HepG2 (cell line): ENCODE data around the gene OSBPL5. TPM values are rescaled to one million over a fixed set of nuclear protein-coding genes. Genes with fewer than 3 reads are reported as not detected.

ENCODE experiments used
- ATAC-seq: fragments of 200-7000 bp; cut with Tn5 transposase; 3 replicates; pipeline ENCODE4 v1.9.1; 2020; ENCODE audit warnings: mild to moderate bottlenecking, moderate library complexity
- BruUV-seq: library from RNA; stranded (reverse); fragments of 400-500 nt; replicated peaks from 2 replicates; lab custom pipeline; 2021; lab: Mats Ljungman, UMichigan
- CTCF ChIA-PET: fragments of 300-600 bp; formaldehyde crosslinking; extraction: SDS; loops from one replicate; lab custom pipeline; 2021; ENCODE audit warnings: low total read pairs, inconsistent platforms, low intra/inter-chr PET ratio; lab: Yijun Ruan, JAX
- POLR2A ChIA-PET: fragments of 350-600 bp; sonication (Branson Sonifier 250); formaldehyde crosslinking; loops from one replicate; lab custom pipeline; 2020; ENCODE audit warnings: antibody characterized with exemption, inconsistent platforms; lab: Yijun Ruan, JAX
- DNase-seq: peaks from one replicate; pipeline ENCODE4 v3.0.0-alpha.2; 2015; ENCODE audit warnings: low spot score
- FAIRE-seq: peaks from 3 replicates; lab custom pipeline; 2011; peaks lifted over from hg19 to GRCh38; lab: Jason Lieb, UNC
- H2AFZ ChIP-seq: one replicate; pipeline ENCODE4 v1.6.1; 2011; ENCODE audit warnings: low read length, inconsistent platforms
- H3K27ac ChIP-seq: fragments of 300-600 bp; 3 replicates; pipeline ENCODE4 v1.8.0; 2011; ENCODE audit warnings: mixed run types, mild to moderate bottlenecking, mixed read lengths, low read length, inconsistent platforms; ENCODE audit not compliant: insufficient read depth; ENCODE audit errors: extremely low read length
- H3K27me3 ChIP-seq, 2 experiments: fragments of 200-600 bp in 1 of 2; 2 replicates in 1 of 2; 3 replicates in 1 of 2; pipeline versions ENCODE4 v1.6.0 to v1.8.0; 2011; ENCODE audit warnings: low read length in 2 of 2, mild to moderate bottlenecking in 2 of 2, moderate library complexity in 2 of 2, inconsistent platforms in 1 of 2; ENCODE audit not compliant: insufficient read depth in 2 of 2, control insufficient read depth in 1 of 2
- H3K36me3 ChIP-seq, 2 experiments: fragments of 200-600 bp in 1 of 2; replicated peaks in 1 of 2; 2 replicates in 1 of 2; 3 replicates in 1 of 2; pipeline versions ENCODE4 v1.5.1 to v1.8.0; 2011; ENCODE audit warnings: low read length in 2 of 2, inconsistent platforms in 1 of 2; ENCODE audit not compliant: insufficient read depth in 2 of 2, control insufficient read depth in 1 of 2
- H3K4me1 ChIP-seq: 2 replicates; pipeline ENCODE4 v1.5.1; 2012; ENCODE audit warnings: low read length, inconsistent platforms; ENCODE audit not compliant: insufficient read depth
- H3K4me2 ChIP-seq: 2 replicates; pipeline ENCODE4 v1.6.0; 2011; ENCODE audit warnings: low read depth, low read length, inconsistent platforms
- H3K4me3 ChIP-seq, 3 experiments: fragments of 200-600 bp in 1 of 3; sonication (generic), shearing (Covaris generic) in 1 of 3; replicated peaks in 1 of 3; 2 replicates each; pipeline ENCODE4 v1.5.1; 2011 to 2016; ENCODE audit warnings: low read length in 3 of 3, inconsistent platforms in 2 of 3, low read depth in 2 of 3, mild to moderate bottlenecking in 2 of 3, control low read depth in 1 of 3, mixed read lengths in 1 of 3; ENCODE audit not compliant: insufficient read depth in 1 of 3
- H3K79me2 ChIP-seq: one replicate; pipeline ENCODE4 v1.6.1; 2011; ENCODE audit warnings: low read length, inconsistent platforms; ENCODE audit not compliant: insufficient read depth
- H3K9ac ChIP-seq: 2 replicates; pipeline ENCODE4 v1.6.0; 2011; ENCODE audit warnings: mild to moderate bottlenecking, low read depth, low read length, inconsistent platforms; ENCODE audit not compliant: insufficient read depth
- H3K9me3 ChIP-seq: 2 replicates; pipeline ENCODE4 v1.5.1; 2012; ENCODE audit warnings: mild to moderate bottlenecking, low read length
- H4K20me1 ChIP-seq: 2 replicates; pipeline ENCODE4 v1.6.0; 2011; ENCODE audit warnings: inconsistent platforms, mild to moderate bottlenecking, low read length, moderate library complexity; ENCODE audit not compliant: insufficient read depth
- KDM1A ChIP-seq: IDR thresholded peaks from 2 replicates; pipeline ENCODE4 v1.6.1; 2016; ENCODE audit warnings: missing compliant biosample characterization
- NR0B2 ChIP-seq: sonication (generic); formaldehyde crosslinking; IDR thresholded peaks from 2 replicates; pipeline ENCODE4 v1.4.0; 2020; ENCODE audit warnings: mild to moderate bottlenecking, missing genetic modification reagents
- SP4 ChIP-seq: sonication (generic); formaldehyde crosslinking; IDR thresholded peaks from 2 replicates; pipeline ENCODE4 v1.8.1; 2023; ENCODE audit warnings: mild to moderate bottlenecking, missing genetic modification reagents
- ZMYM2 ChIP-seq: sonication (generic); formaldehyde crosslinking; IDR thresholded peaks from 2 replicates; pipeline ENCODE4 v1.8.0; 2022; ENCODE audit warnings: mild to moderate bottlenecking, missing genetic modification reagents
- ZNF446 ChIP-seq: sonication (generic); formaldehyde crosslinking; IDR thresholded peaks from 2 replicates; pipeline ENCODE4 v1.5.0; 2020; ENCODE audit warnings: mild to moderate bottlenecking, missing genetic modification reagents
- ZSCAN29 ChIP-seq: sonication (generic); formaldehyde crosslinking; conservative IDR thresholded peaks from 2 replicates; pipeline ENCODE4 v1.4.0; 2020; ENCODE audit warnings: mild to moderate bottlenecking, missing genetic modification reagents
- ZUFSP ChIP-seq: sonication (generic); formaldehyde crosslinking; IDR thresholded peaks from 2 replicates; pipeline ENCODE4 v1.9.0; 2021; ENCODE audit warnings: missing genetic modification reagents, mild to moderate bottlenecking, borderline replicate concordance
- WGBS: methylation state at CpG from one replicate; pipeline ENCODE4 v1.1.6; 2017; ENCODE audit warnings: low lambda C conversion rate; 5-methylcytosine and 5-hydroxymethylcytosine counted together
- in situ Hi-C: cut with HindIII; loops from 2 replicates; pipeline ENCODE4 v1.10.0; 2017; ENCODE audit warnings: low pct_unique_long_range_greater_than_20kb; ENCODE audit not compliant: extremely low pct_ligation_motif_present
- intact Hi-C: fragments of 100-400 bp; cut with micrococcal nuclease; formaldehyde crosslinking; loops from one replicate; pipeline ENCODE4 v1.10.0; 2022; ENCODE audit not compliant: unreplicated experiment
- polyA plus RNA-seq, 8 experiments: library from polyadenylated mRNA; depleted of rRNA in 3 of 8; stranded (reverse) in 7 of 8; unstranded in 1 of 8; fragments of >200 nt; fragmentation: Illumina TruSeq in 4 of 8; extraction: Trizol in 4 of 8; gene quantifications; 2 replicates each; pipeline versions ENCODE4 v1.2.1 to v1.2.3, GENCODE V29; 2011 to 2016; ENCODE audit warnings: low read depth in 4 of 8, missing spikeins in 1 of 8, mixed read lengths in 1 of 8; ENCODE audit not compliant: insufficient read depth in 1 of 8
- total RNA-seq, 5 experiments: library from RNA; depleted of rRNA; stranded (reverse); fragments of >200 nt; fragmentation: Illumina TruSeq; extraction: Trizol; gene quantifications; 2 replicates each; pipeline ENCODE4 v1.2.3, GENCODE V29; 2016; ENCODE audit warnings: low read depth in 1 of 5
- TF ChIP-seq, protein P1 (sequence below): IDR thresholded peaks from 2 replicates; pipeline ENCODE4 v1.4.0; 2020; ENCODE audit warnings: mild to moderate bottlenecking, missing genetic modification reagents
- TF ChIP-seq, protein P2 (sequence below), 2 experiments: fragments of 450-650 bp in 1 of 2; sonication (generic) in 1 of 2; formaldehyde crosslinking; IDR thresholded peaks; 2 replicates each; pipeline versions ENCODE4 v1.5.0 to v1.8.0; 2020 to 2022; ENCODE audit warnings: mild to moderate bottlenecking in 1 of 2, missing genetic modification reagents in 1 of 2
- TF ChIP-seq, protein P3 (sequence below): sonication (generic); formaldehyde crosslinking; IDR thresholded peaks from 2 replicates; pipeline ENCODE4 v1.5.0; 2020; ENCODE audit warnings: missing genetic modification reagents
- TF ChIP-seq, protein P4 (sequence below): IDR thresholded peaks from 2 replicates; pipeline ENCODE4 v1.6.1; 2016; ENCODE audit warnings: low read depth, control low read depth

The OSBPL5 gene
- total and polyA plus RNA-seq, 2 of the 13 experiments (the other 11 are each of a cell fraction or from before 2014, with no cell fraction given): not detected

- Histone ChIP-seq H4K20me1 (0 out of 2 replicates have a peak, but pooled peaks cover 4% of the 10 kb centered on the region), H3K27ac (no peak overlapping the region), H3K4me2 (no peak overlapping the region), H3K79me2 (no peaks in the 10 kb centered on the region), H3K27me3 (peaks cover 19 to 64% of the 10 kb centered on the region in 2 experiments), H3K36me3 (no peaks in the 10 kb centered on the region), H3K9me3 (no peaks in the 10 kb centered on the region), H3K4me1 (no peaks in the 10 kb centered on the region), H3K9ac (no peak overlapping the region), H3K4me3 (no peak overlapping the region), H2AFZ (no peak overlapping the region)
- POLR2A ChIA-PET: no interaction called here
- in situ Hi-C loops: no loop called here
- intact Hi-C loops: no loop called here
- DNase-seq: no peak
- BruUV-seq: no TSS peak
- FAIRE-seq: no peak
- no peak for ATAC-seq
- 36% methylated on average over 10 of the region's 24 CpGs for WGBS
- CTCF ChIA-PET: no interaction called here
- TF ChIP-seq NR0B2 (no peak), ZNF446 (CRISPR knock-in tag) (no peak), ZSCAN29 (CRISPR knock-in tag) (no peak), ZMYM2 (CRISPR knock-in tag) (no peak), ZUFSP (CRISPR knock-in tag) (no peak), KDM1A (no peak), SP4 (CRISPR knock-in tag) (no peak)
- TF ChIP-seq, protein P1, sequence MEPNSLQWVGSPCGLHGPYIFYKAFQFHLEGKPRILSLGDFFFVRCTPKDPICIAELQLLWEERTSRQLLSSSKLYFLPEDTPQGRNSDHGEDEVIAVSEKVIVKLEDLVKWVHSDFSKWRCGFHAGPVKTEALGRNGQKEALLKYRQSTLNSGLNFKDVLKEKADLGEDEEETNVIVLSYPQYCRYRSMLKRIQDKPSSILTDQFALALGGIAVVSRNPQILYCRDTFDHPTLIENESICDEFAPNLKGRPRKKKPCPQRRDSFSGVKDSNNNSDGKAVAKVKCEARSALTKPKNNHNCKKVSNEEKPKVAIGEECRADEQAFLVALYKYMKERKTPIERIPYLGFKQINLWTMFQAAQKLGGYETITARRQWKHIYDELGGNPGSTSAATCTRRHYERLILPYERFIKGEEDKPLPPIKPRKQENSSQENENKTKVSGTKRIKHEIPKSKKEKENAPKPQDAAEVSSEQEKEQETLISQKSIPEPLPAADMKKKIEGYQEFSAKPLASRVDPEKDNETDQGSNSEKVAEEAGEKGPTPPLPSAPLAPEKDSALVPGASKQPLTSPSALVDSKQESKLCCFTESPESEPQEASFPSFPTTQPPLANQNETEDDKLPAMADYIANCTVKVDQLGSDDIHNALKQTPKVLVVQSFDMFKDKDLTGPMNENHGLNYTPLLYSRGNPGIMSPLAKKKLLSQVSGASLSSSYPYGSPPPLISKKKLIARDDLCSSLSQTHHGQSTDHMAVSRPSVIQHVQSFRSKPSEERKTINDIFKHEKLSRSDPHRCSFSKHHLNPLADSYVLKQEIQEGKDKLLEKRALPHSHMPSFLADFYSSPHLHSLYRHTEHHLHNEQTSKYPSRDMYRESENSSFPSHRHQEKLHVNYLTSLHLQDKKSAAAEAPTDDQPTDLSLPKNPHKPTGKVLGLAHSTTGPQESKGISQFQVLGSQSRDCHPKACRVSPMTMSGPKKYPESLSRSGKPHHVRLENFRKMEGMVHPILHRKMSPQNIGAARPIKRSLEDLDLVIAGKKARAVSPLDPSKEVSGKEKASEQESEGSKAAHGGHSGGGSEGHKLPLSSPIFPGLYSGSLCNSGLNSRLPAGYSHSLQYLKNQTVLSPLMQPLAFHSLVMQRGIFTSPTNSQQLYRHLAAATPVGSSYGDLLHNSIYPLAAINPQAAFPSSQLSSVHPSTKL (CRISPR knock-in tag): no peak
- TF ChIP-seq, protein P2, sequence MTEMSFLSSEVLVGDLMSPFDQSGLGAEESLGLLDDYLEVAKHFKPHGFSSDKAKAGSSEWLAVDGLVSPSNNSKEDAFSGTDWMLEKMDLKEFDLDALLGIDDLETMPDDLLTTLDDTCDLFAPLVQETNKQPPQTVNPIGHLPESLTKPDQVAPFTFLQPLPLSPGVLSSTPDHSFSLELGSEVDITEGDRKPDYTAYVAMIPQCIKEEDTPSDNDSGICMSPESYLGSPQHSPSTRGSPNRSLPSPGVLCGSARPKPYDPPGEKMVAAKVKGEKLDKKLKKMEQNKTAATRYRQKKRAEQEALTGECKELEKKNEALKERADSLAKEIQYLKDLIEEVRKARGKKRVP (CRISPR knock-in tag; IDR thresholded peaks at IDR 0.05): no peak
- TF ChIP-seq, protein P3, sequence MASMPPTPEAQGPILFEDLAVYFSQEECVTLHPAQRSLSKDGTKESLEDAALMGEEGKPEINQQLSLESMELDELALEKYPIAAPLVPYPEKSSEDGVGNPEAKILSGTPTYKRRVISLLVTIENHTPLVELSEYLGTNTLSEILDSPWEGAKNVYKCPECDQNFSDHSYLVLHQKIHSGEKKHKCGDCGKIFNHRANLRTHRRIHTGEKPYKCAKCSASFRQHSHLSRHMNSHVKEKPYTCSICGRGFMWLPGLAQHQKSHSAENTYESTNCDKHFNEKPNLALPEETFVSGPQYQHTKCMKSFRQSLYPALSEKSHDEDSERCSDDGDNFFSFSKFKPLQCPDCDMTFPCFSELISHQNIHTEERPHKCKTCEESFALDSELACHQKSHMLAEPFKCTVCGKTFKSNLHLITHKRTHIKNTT (CRISPR knock-in tag): no peak
- TF ChIP-seq, protein P4, sequence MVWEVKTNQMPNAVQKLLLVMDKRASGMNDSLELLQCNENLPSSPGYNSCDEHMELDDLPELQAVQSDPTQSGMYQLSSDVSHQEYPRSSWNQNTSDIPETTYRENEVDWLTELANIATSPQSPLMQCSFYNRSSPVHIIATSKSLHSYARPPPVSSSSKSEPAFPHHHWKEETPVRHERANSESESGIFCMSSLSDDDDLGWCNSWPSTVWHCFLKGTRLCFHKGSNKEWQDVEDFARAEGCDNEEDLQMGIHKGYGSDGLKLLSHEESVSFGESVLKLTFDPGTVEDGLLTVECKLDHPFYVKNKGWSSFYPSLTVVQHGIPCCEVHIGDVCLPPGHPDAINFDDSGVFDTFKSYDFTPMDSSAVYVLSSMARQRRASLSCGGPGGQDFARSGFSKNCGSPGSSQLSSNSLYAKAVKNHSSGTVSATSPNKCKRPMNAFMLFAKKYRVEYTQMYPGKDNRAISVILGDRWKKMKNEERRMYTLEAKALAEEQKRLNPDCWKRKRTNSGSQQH (CRISPR knock-in tag): no peak
Observed at GRCh38 chr11:3204141-3205015, 39.3 kb upstream of the OSBPL5 start.
